ENCODE data around the gene DNAJC30. TPM values are rescaled to one million over a fixed set of nuclear protein-coding genes. Genes with fewer than 3 reads are reported as not detected.
A peak's percentile ranks its signal among the peaks of the same experiment; 100 is the strongest.

DNAJC30 gene
- total and polyA plus RNA-seq, 2 experiments from 2014 or later, result 2.8 to 5.6 TPM

- H3F3A ChIP-seq (replicated peaks; ENCODE audit: low read depth), result no peaks in the 10 kb centered on the region
- H2AFZ ChIP-seq, result peak overlapping the region; percentile 91
- DNase-seq (ENCODE audit: low spot score), result no peak
- peaks cover 36% of the 10 kb centered on the region for H3K27me3 Mint-ChIP-seq (ENCODE audit: insufficient read depth, low read depth, poor library complexity)
- peaks cover 11% of the 10 kb centered on the region; the same call in 1 of the 2 replicates for H3K4me1 ChIP-seq (ENCODE audit: insufficient read depth)
- TF ChIP-seq ZNF331 (CRISPR knock-in tag; IDR thresholded peaks at IDR 0.05; ENCODE audit: low read depth) (no peak), REST (IDR thresholded peaks at IDR 0.05; ENCODE audit: unreplicated experiment) (no peak), JUNB (IDR thresholded peaks at IDR 0.05; ENCODE audit: unreplicated experiment) (no peak), POLR2AphosphoS5 (IDR thresholded peaks at IDR 0.05; ENCODE audit: low read depth) (no peak), NANOG (IDR thresholded peaks at IDR 0.05; ENCODE audit: borderline replicate concordance) (no peak), EZH2phosphoT487 (IDR thresholded peaks at IDR 0.05; ENCODE audit: unreplicated experiment) (no peak), STAT1 (IDR thresholded peaks at IDR 0.05; ENCODE audit: unreplicated experiment) (no peak), EZH2 (IDR thresholded peaks at IDR 0.05; ENCODE audit: low read depth, unreplicated experiment) (peak; percentile 16)
- no peaks in the 10 kb centered on the region for H4K20me1 ChIP-seq (replicated peaks; ENCODE audit: insufficient read depth)
- H3K9me3 Mint-ChIP-seq, result no peaks in the 10 kb centered on the region
- H3K4me2 ChIP-seq, result peak overlapping the region; percentile 86
- H3K79me2 ChIP-seq (replicated peaks; ENCODE audit: insufficient read depth), result no peaks in the 10 kb centered on the region
- H3K4me3 ChIP-seq, result peak overlapping the region; percentile 76
- peaks cover 42% of the 10 kb centered on the region for H3K27me3 ChIP-seq (ENCODE audit: insufficient read depth)
- H3K27ac ChIP-seq (ENCODE audit: low read depth), result no peak overlapping the region
- peaks cover 9% of the 10 kb centered on the region for H3K4me1 Mint-ChIP-seq
- no peaks in the 10 kb centered on the region; the same call in 2 of the 3 replicates for H3K36me3 Mint-ChIP-seq (ENCODE audit: low read depth)
- no peaks in the 10 kb centered on the region for H3K36me3 ChIP-seq (ENCODE audit: insufficient read depth)
- ATAC-seq, result peak; percentile 14
- no peak overlapping the region for H3K27ac Mint-ChIP-seq
- peak overlapping the region; percentile 65 for H3K4me3 Mint-ChIP-seq
- no peaks in the 10 kb centered on the region for H3K9me2 ChIP-seq (ENCODE audit: insufficient read depth)
Measured at GRCh38 chr7:73646785-73647724, 36.2 kb downstream of the DNAJC30 start.

- peaks cover 38% of the 10 kb centered on the region for H3K27me3 ChIP-seq (ENCODE audit: insufficient read depth)
- no peak overlapping the region for H3K4me3 Mint-ChIP-seq
- TF ChIP-seq, protein P1, sequence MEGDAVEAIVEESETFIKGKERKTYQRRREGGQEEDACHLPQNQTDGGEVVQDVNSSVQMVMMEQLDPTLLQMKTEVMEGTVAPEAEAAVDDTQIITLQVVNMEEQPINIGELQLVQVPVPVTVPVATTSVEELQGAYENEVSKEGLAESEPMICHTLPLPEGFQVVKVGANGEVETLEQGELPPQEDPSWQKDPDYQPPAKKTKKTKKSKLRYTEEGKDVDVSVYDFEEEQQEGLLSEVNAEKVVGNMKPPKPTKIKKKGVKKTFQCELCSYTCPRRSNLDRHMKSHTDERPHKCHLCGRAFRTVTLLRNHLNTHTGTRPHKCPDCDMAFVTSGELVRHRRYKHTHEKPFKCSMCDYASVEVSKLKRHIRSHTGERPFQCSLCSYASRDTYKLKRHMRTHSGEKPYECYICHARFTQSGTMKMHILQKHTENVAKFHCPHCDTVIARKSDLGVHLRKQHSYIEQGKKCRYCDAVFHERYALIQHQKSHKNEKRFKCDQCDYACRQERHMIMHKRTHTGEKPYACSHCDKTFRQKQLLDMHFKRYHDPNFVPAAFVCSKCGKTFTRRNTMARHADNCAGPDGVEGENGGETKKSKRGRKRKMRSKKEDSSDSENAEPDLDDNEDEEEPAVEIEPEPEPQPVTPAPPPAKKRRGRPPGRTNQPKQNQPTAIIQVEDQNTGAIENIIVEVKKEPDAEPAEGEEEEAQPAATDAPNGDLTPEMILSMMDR (conservative IDR thresholded peaks at IDR 0.05; ENCODE audit: low read depth in 2 of 2), result no peak
- TF ChIP-seq, protein P2, sequence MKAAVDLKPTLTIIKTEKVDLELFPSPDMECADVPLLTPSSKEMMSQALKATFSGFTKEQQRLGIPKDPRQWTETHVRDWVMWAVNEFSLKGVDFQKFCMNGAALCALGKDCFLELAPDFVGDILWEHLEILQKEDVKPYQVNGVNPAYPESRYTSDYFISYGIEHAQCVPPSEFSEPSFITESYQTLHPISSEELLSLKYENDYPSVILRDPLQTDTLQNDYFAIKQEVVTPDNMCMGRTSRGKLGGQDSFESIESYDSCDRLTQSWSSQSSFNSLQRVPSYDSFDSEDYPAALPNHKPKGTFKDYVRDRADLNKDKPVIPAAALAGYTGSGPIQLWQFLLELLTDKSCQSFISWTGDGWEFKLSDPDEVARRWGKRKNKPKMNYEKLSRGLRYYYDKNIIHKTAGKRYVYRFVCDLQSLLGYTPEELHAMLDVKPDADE (IDR thresholded peaks at IDR 0.05), result no peak
Measured at GRCh38 chr7:73645643-73646174, 37.5 kb downstream of the DNAJC30 start.

More at GRCh38 chr7:73645643-73646174, 37.5 kb downstream of the DNAJC30 start:
- Mint-ChIP-seq H3K36me3 (ENCODE audit: low read depth) (no peaks in the 10 kb centered on the region; the same call in 2 of the 3 replicates), H3K27me3 (ENCODE audit: insufficient read depth, low read depth, poor library complexity) (peaks cover 37% of the 10 kb centered on the region), H3K4me1 (peaks cover 9% of the 10 kb centered on the region), H3K9me3 (no peaks in the 10 kb centered on the region), H3K27ac (no peak overlapping the region)
- DNase-seq (ENCODE audit: low spot score) (no peak), ATAC-seq (no peak)
- Histone ChIP-seq H3K4me1 (ENCODE audit: insufficient read depth) (peaks cover 11% of the 10 kb centered on the region; the same call in 1 of the 2 replicates), H3F3A (replicated peaks; ENCODE audit: low read depth) (no peaks in the 10 kb centered on the region), H2AFZ (no peak overlapping the region), H3K4me3 (no peak overlapping the region), H4K20me1 (replicated peaks; ENCODE audit: insufficient read depth) (no peaks in the 10 kb centered on the region), H3K79me2 (replicated peaks; ENCODE audit: insufficient read depth) (no peaks in the 10 kb centered on the region), H3K9me2 (ENCODE audit: insufficient read depth) (no peaks in the 10 kb centered on the region), H3K27ac (ENCODE audit: low read depth) (no peak overlapping the region), H3K36me3 (ENCODE audit: insufficient read depth) (no peaks in the 10 kb centered on the region), H3K4me2 (no peak overlapping the region)
